Stimulated activated CD4-positive, alpha-beta T cell treated with anti-CD3 and anti-CD28 coated beads, TNF-alpha, amount 100 ng/mL, for 24 hours (primary cell): ENCODE results near the gene GCN1.

Experiments
- DNase-seq, 3 experiments: peaks; one replicate each; pipeline ENCODE4 v3.0.0-alpha.2; 2020; ENCODE audit warnings: low read depth in 3 of 3

The GCN1 gene

DNA sequence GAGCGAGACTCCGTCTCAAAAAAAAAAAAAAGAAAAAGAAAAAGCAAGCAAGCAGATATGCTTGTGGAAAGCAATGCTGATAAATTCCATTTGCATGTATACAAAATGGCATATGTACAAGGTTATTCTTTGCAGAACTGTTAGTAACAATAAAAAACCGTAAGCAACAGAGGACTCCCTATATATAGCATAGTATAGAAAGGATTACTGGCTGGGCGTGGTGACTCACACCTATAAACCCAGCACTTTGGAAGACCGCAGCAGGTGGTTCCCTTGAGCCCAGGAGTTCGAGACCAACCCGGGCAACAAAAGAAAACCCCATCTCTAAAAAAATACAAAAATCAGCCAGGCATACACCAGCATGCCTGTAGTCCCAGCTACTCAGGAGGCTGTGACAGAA, 13.5 kb downstream of the GCN1 start:
- DNase-seq, result no peak

DNA sequence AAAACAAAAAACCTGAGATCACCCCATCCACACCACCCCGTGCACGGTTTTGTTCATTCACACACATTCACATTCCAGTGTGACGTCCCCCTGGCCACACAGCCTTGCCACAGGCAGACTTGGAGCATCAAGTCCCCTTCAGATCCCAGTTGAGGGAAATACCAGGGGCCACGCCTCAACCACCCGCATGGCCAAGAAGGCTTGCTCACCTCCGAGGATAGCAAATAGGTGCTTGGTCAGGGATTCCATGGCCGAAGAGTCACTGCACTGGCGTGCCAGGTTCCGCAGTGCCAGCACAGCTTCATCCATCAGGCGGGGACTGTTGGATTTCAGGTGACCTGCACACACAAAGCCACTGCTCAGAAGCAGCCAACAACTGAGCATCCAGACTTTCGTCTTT, 19.0 kb downstream of the GCN1 start:
- DNase-seq, result no peak

DNA sequence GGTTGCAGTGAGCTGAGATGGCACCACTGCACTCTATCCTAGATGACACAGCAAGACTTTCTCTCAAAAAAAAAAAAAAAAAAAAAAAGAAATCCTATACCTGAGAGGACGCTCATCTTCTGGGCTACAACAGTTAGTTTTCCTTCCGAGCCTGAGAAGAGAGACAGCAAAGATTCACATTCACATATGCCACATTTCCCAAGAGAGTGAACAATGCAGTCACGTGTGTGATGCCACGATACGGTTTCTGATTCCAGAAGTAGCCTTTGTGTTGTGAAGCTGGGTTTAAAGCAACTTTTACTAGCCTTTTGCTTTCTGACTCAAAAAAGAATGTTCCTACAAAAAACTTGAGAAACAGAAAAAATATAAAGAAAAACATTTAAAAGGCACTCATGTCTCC, 19.5 kb downstream of the GCN1 start:
- no peak for DNase-seq

- DNase-seq, result no peak
Observed at GRCh38 chr12:120172053-120172452, 22.5 kb downstream of the GCN1 start.

- DNase-seq, result no peak
Observed at GRCh38 chr12:120170631-120171030, 23.9 kb downstream of the GCN1 start.

GRCh38 chr12:120169946-120170345, 24.6 kb downstream of the GCN1 start:
- DNase-seq, result no peak

DNA sequence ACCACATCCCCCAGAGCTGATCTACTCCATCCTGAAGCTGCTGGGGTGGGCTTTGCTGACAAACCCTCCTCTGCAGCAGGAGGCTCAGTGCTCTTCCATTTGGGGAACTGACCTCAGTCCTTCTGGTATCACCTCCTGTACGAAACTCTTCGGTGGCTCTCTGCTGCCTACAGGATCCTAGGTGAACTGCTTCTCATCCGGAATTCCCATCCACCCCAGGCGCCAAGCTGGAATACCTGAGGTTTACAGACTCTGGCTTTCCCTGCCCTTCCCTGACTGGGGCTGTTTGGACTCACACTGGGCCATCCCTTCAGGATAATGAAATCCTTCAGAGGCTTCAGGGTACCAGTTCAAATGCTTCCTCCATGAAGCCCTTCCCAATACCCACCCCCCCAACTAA, 26.2 kb downstream of the GCN1 start:
- DNase-seq, result no peak

DNA sequence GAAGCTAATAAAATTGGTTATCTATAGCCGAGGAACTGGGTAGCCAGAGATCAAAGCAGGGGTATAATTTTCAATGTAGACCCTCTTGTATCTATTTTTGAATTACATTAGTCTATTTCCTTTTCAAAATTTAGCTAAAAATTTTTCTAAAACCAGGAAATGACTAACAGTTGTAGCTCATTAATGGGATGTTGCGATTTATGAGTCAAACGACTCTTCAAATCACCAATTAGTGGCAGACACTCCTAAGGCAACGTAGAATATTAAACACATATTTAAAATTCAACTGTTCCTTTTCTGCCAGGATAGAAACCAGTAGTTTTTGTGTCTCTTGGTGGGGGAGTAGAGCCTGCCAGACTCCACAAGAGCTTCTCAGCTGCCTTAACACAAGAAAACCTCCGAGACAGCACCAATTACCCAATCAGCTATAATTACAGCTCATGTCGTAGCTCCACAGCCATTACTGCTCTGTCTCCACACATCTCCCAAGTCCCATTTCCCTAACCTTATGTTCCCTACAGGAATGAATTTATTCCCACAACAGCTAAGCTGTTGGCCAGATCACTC, 26.9 kb downstream of the GCN1 start:
- DNase-seq, result no peak

GRCh38 chr12:120164293-120164692, 30.2 kb downstream of the GCN1 start:
- DNase-seq, result no peak

DNA sequence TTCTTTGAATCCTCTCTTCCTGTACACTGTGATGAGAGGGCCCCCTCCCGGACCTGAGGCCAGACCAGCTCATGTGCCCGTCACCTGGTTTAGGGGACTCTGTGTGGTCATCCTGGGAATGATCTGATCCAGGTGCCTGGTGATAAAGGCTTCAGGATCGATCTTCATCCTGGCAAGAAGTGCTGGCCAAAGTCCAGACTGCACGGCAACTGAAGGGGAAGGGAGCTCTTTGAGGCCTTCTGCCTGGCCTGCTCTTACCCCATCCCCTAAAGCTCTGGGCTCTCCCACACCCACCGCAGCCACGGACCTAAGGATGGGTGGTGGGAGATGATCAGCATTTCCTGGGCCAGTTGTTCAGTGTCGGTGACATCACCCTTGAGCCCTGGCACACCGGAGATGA, 31.8 kb downstream of the GCN1 start:
- no peak for DNase-seq

- no peak for DNase-seq
Observed at GRCh38 chr12:120161852-120162251, 32.7 kb downstream of the GCN1 start.

DNA sequence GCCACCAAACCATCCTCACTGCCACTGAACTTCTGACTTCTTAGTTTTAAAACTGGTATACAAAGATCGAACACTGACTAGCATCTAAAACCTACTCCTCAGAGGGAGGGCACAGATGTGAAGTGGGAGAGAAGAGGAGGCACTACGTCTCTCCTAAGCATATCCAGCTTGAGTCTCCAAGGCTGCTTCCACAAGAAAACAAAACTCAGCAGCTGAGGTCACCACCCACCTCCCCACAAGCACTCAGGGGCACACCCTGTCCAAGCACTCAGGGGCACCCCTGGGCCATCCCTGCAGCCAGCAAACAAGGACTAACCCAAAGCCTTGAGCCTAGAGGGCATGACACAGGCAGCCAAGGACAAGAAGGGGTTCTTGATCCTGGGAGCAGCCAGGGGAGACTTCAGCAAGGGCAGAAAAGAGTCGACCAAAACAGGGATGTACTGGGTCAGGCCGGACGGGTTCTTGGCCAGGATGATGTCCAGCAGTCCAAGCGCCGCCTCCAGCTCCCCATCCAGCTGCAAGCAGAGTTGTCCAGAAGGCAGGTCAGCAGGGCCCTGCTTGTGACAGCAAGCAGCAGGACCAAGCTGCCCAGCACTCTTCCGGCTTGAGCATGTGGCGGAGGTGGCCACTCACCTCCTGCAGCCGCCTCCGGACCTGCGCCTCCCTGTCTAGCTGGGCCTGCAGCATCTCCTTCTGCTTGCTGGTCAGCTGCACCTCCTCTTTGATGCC, 34.8 kb downstream of the GCN1 start:
- no peak for DNase-seq

GRCh38 chr12:120158351-120158750, 36.2 kb downstream of the GCN1 start:
- DNase-seq, result no peak

DNA sequence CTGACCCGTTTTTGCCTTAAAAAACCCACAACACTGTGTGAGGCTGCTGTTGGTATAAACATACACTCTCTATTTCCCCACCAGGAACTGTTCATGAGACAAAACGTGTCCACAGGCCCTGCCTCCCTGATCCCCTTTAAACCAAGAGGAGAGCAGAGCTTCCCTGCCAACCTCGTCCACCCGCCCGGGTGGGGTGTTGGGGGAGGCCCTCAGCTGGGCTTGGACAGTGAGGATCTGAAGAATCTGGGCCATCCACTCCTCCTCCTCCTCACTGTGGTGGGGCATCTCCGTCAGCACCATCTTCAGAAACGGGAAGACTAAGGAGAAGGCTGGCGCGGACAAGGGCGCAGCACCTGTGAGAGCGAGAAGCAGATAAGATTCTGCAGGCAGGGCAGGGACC, 36.8 kb downstream of the GCN1 start:
- DNase-seq, result no peak

- DNase-seq, result no peak
Observed at GRCh38 chr12:120156315-120157259, 37.9 kb downstream of the GCN1 start.

DNA sequence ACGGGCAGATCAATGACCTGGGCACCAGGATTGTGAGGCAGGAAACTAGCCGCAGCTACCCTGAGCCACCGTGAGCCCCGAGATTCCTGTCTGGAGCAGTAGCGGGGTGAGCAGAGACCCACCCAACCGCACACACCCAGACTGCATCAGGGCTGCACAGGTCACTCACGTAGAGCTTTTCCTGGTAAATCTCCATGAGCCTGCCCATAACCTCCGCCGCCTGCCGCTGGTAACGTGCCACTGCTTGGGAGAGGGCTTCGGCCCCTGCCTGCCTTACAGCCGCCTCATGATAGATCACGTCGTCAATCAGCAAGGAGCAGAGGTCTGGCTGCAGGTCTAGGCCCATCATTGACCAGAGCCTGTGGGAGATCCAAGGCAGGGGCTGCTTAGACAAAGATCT, 39.4 kb downstream of the GCN1 start:
- no peak for DNase-seq

DNA sequence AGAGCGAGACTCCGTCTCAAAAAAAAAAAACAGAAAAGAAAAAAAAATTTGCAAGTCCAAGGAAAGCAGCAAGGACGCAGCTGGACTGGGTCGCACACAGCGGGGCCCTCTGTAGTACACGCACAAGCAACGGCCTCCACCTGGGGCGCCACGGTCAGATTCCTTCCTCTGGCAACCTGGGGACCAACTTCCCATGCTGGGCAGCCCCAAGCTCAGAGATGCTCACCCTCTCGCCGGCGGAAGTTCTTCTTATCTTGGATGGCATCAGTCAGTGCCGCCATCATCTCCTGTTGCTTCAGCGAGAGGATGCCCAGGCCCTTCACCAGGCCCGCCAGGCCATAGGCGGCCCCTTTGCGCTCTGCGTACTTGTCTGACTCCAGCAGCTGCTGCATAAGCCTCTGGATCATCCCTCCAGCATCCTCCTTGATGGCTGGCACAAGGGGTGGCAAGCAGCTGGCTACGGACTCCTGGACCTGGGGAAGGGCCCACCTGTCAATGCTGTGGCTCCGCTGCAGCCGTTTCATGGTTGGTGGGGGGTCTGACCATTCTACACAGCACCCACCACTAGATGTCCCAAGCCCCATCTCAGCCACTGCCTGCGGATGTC, 43.5 kb downstream of the GCN1 start:
- no peak for DNase-seq

DNA sequence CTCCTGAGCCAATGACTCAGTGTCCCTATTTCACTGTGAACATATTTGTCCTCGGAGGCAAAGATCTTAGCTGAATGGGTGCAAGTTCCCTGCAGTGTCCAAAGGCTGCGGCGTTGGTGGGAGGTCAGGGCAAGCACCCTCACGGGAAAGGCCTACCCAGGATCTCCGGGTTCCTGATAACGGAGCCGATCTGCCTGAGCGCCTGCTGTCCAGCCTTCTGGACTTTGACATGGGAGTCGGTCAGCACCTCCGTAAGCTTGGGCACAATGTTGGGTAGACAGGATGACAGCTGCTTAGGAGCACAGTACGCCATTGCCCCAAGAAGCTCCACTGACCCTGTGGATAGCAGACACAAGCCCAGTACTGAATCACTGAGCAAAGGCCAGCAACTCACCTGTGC, 46.5 kb downstream of the GCN1 start:
- no peak for DNase-seq

DNA sequence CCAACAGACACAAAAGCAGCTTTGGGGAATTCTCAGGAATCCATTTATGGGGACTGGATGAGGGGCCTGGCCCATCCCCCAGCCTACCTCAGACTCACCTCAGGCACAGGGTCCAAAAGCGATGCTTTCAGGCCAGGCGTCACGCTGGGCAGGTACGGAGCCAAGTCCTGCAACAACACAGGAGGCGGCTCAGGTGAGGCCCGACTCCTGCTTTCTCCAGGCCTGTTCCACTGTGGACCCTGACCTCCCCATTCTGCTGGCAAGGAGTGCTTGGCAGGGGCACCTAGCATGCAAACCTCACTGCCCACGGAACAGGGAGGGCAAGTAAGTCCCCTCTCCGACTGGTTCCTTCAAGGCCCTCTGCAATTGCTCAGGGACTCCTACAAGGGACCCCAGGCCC, 49.4 kb downstream of the GCN1 start:
- DNase-seq, result no peak

- DNase-seq, result no peak
Observed at GRCh38 chr12:120144215-120144614, 50.3 kb downstream of the GCN1 start.

DNA sequence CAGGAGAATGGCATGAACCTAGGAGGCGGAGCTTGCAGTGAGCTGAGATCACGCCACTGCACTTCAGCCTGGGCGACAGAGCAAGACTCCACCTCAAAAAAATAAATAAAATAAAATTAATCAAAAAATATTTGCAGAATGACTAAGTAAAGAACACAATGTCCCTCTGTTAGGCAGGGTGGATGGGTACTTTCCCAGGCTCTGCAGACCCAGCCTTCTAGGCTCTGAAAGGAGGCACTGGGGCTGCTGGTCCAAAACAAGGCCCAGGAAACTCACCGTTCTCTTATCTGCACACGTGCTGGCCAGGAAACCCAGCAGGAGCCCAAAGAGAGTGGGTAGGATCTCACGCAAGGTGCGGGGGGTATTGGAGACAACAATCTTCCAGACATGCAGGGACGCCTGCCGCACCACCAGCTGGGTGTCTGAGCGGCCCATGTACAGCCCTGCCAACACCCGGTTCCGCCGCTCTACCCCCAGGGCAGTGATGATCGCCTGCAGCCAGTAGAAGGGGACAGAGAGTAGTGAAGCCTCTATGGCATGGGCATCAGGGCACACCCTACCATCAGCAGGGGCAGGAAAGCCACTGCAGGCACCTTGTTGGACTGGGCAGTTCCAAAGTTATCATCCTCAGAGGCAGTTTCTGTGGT, 52.2 kb downstream of the GCN1 start:
- DNase-seq, result no peak

DNA sequence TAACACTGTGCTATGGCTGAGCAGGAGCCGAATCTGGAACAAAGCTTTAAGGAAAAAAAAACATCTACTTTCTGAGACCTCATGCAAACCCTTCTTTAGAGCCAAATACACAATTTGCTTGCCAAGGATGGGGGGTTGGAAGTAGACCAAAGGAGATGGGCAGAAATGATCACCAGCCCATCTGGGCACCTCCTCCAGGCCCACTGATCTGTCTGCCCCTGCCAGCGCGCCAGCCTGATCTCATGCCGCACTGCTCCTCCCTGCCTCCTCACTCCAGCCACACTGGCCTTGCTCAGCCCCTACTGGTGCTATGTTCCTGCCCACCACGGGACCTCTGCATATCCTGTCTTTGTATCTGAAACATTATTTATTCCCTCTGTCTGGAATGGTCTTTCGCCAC, 53.2 kb downstream of the GCN1 start:
- DNase-seq, result no peak
